Hepatic stellate cell (primary cell): Measurements from ENCODE around the gene THSD1.

Experiments used
- DNase-seq: peaks from one replicate; pipeline ENCODE4 v3.0.0; 2011; ENCODE audit warnings: low spot score

The THSD1 gene, protein sequence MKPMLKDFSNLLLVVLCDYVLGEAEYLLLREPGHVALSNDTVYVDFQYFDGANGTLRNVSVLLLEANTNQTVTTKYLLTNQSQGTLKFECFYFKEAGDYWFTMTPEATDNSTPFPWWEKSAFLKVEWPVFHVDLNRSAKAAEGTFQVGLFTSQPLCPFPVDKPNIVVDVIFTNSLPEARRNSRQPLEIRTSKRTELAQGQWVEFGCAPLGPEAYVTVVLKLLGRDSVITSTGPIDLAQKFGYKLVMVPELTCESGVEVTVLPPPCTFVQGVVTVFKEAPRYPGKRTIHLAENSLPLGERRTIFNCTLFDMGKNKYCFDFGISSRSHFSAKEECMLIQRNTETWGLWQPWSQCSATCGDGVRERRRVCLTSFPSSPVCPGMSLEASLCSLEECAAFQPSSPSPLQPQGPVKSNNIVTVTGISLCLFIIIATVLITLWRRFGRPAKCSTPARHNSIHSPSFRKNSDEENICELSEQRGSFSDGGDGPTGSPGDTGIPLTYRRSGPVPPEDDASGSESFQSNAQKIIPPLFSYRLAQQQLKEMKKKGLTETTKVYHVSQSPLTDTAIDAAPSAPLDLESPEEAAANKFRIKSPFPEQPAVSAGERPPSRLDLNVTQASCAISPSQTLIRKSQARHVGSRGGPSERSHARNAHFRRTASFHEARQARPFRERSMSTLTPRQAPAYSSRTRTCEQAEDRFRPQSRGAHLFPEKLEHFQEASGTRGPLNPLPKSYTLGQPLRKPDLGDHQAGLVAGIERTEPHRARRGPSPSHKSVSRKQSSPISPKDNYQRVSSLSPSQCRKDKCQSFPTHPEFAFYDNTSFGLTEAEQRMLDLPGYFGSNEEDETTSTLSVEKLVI

GRCh38 chr13:52405767-52406494 is at the start of gene THSD1:
TSS of gene THSD1 (minus strand) at chr13:52406172. CDS start at chr13:52402600, 3,572 bp downstream.
- peak; percentile 55 for DNase-seq

GRCh38 chr13:52455677-52456041 is 49.7 kb upstream of the THSD1 start:
- DNase-seq = peak; percentile 74

DNA sequence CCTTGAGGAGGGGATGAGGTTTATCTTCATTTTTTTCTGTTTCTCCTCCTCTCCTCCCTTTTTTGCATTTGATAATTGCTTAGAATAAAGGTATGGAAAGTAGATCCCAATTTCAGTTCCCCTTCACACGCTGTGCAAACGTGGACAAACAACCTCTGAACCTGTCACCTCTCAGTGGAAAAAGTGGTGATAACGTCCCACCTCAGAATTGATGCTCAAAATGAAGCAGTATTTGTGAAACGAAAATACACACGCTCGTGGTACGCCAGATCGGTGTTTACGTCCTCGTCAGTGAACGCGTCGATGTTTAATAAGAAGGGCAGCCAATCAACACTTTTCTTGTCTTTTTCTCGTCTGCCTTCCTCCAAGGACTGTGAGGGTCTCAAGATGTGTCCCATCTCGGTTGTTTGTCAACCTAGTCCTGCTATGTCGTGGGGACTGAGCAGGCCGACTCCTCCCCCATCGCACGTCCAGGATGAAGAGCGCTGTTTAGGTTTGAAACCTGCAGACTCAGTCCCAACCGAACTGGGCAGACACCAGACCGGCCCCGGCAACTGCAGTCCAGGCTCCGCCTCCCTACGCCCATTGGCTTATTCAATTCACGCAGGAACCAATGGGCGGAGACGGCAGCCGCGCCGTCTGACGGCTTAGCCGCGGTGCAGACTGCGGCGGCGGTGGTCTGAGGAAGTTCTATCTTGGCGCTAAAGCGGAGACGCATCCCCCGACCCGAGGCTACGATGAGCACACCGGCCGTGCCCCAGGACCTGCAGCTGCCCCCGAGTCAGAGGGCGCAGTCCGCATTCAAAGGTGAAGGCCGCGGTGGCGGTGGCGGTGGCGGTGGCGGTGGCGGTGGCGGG is 49.1 kb upstream of the THSD1 start, which contains the start of gene CKAP2:
Gene CKAP2 (plus strand): TSS at position 659 of the 857 bp plus-strand sequence. CDS start 79 bp downstream, at position 738.
- DNase-seq = peak; percentile 95

DNA sequence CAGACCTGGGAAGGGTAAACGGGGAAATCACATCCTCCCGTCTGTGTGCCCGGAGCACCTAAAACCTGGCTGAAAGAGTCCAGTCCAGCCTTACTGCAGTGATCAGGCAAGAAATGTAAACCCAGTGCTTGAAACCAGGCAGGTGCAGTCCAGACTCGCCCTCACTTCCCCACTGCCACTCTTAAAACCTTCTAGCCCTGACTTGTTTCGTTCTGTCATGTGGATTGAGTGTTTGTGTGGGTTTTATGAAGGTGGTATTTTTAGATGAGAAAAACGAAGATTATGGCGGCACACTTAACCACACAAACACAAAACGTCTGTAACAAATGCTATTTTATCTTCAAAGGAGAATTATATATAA is 48.5 kb upstream of the THSD1 start:
- no peak for DNase-seq

- DNase-seq = no peak
These were observed 46.5 kb upstream of the THSD1 start for GRCh38 chr13:52452470-52452869.

GRCh38 chr13:52451135-52451804 is 45.3 kb upstream of the THSD1 start:
- DNase-seq = no peak

DNA sequence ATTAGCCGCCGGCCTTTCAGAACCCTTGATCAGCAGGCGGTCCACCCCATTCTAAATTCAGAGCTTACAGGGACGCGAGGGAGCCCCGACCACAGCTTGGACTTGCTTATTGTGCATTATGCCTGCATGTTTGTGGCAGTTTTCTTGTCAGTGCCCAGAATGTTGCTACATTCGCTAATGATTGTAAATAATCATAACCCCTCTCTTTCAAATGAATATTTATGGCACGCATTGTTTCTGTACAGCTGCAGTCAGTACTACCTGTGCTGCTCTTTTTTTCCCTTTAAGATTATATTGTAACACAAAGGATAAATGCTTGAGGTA is 44.8 kb upstream of the THSD1 start:
- DNase-seq = no peak

DNA sequence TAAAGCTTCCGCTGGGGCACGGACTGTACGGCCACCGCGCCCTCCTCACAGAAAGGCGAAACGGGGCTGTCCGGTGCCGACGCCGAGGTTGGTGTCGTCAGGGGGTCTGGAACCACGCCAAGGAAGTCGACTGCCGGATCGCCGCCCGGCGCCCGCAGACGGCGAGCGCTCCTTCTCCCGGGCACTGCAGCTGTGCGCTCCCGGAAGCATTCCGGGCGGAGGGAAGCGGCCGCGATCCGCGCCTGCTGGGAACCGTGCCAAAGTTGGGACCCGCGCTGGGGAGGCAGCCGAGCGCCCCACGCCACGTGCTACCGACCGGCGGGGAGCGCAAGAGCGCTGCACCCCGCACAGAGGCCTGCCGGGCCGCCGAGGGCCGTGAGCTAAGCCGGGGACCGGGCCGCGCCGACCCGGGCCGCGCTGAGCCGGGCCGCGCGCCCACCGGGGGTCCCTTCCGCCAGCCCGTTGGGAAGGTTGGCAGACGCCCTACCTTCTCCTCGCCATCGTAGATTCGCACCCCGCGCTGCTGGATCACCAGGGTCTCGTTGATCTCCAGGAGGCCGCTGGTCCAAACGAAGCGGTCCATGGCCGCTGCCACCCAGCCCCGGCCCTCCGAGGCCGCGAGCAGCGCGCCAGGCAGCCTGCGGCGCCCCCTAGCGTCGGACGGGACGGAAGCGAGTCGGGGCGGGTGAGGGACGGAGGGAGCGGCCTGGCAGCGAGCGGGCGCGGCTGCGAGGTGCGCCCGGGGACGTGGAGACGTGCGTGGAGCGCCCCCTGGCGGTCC is 44.2 kb upstream of the THSD1 start, which contains the start of gene VPS36:
Gene VPS36 (minus strand): TSS at position 623 of the 781 bp plus-strand sequence. CDS start 40 bp downstream, at position 583.
- peak; percentile 91 for DNase-seq

GRCh38 chr13:52449331-52450011 is 43.5 kb upstream of the THSD1 start:
- no peak for DNase-seq

DNA sequence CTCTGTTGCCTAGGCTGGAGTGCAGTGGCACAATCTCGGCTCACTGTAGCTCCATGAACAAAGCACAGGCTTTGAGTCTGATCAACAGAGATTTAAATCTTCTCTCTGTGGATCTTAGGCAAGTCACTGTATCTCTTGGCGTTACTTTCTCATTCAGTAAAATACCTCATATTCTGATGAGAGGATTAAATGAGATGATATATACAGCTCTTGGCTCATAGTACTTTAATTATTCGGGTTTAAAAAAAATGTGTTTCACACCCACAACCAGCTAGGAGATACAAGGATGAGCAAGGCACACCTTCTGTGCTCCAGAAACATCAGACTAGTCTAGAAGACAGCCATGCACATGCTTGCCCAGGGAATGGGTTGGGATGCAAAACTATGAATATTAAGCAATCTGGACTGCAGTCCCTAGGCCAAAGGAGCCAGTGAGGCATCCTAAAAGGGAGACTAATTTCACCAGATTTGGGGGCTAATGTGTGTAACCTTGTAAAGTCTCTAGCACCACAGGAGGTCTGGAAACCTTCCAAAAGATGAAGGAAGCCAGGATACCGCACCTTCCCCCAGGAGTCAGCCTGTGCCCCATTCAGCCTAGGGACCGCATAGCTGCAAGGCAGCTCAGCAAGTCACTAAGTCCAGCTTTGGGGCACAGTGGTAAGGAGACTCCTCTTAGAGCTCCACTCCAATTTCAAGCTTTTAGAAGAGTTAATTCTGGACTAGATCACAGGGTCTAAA is 42.0 kb upstream of the THSD1 start:
- no peak for DNase-seq

- no peak for DNase-seq
These were observed 41.4 kb upstream of the THSD1 start for GRCh38 chr13:52447354-52447753.

- no peak for DNase-seq
These were observed 40.3 kb upstream of the THSD1 start for GRCh38 chr13:52446265-52446664.

- no peak for DNase-seq
These were observed 26.5 kb upstream of the THSD1 start for GRCh38 chr13:52432456-52432855.

- no peak for DNase-seq
These were observed 22.3 kb upstream of the THSD1 start for GRCh38 chr13:52428295-52428694.

DNA sequence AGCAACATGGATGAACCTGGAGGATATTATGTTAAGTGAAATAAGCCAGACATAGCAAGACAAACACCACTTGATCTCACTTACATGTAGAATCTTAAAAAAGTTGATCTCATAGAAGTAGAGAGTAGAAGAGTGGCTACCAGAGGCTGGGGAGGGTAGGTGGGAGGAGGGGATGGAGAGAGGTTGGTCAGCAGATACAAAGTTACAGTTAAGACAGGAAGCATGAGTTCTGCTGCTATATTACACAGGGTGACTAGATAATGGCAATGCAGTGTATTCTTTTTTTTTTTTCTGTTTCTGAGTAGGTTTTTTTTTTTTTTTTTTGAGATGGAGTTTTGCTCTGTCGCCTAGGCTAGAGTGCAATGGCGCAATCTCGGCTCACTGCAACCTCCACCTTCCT is 15.2 kb upstream of the THSD1 start:
- DNase-seq = no peak

- DNase-seq = no peak
These were observed 13.1 kb upstream of the THSD1 start for GRCh38 chr13:52419080-52419479.

GRCh38 chr13:52414963-52415362 is 9.0 kb upstream of the THSD1 start:
- peak; percentile 64 for DNase-seq

GRCh38 chr13:52414051-52414450 is 8.1 kb upstream of the THSD1 start:
- DNase-seq = no peak

DNA sequence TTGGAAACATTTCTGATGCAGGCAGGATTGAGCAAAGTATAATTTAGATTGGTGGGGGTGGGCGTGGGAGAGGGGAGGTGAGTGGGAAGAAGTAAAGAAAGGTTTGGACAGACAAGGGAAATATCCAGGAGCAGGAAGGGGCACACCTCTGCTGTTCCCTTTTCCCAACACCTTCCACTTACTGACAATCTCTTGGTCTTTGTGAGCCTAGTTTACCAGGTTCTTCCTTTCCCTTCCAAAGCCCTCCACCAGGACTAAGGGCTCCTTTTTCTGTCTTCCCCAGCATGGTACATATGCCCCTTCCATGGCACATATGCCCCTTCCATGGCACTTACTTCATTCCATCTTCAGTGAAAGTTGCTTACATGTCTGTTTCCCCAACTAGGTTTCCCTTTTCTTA is 6.2 kb upstream of the THSD1 start:
- no peak for DNase-seq
